Mucosa of rectum (tissue), 2 donors: Measurements from ENCODE around the gene STOM.
A peak's percentile ranks its signal among the peaks of the same experiment; 100 is the strongest.

Experiments used
- H3K27ac ChIP-seq, 2 donors: one replicate each; pipeline ENCODE4 v1.7.0; 2013; ENCODE audit warnings: inconsistent platforms in 2 of 2, low read depth in 2 of 2, low read length in 2 of 2
- H3K27me3 ChIP-seq, 2 donors: one replicate each; pipeline ENCODE4 v1.7.0; 2013; ENCODE audit warnings: low read length in 2 of 2; ENCODE audit not compliant: control insufficient read depth in 2 of 2, insufficient read depth in 2 of 2
- H3K36me3 ChIP-seq, 2 donors: one replicate each; pipeline ENCODE4 v1.7.0; 2013; ENCODE audit warnings: low read length in 2 of 2; ENCODE audit not compliant: control insufficient read depth in 2 of 2, insufficient read depth in 2 of 2
- H3K4me1 ChIP-seq, 2 donors: one replicate each; pipeline ENCODE4 v1.7.0; 2013; ENCODE audit warnings: low read length in 2 of 2, mild to moderate bottlenecking in 1 of 2; ENCODE audit not compliant: control insufficient read depth in 2 of 2, insufficient read depth in 2 of 2
- H3K4me3 ChIP-seq, 2 donors: one replicate each; pipeline ENCODE4 v1.7.0; 2013; ENCODE audit warnings: low read length in 2 of 2
- H3K9ac ChIP-seq, 2 donors: one replicate each; pipeline ENCODE4 v1.7.0; 2013; ENCODE audit warnings: low read length in 2 of 2, low read depth in 1 of 2, mild to moderate bottlenecking in 1 of 2
- H3K9me3 ChIP-seq, 2 donors: one replicate each; pipeline ENCODE4 v1.7.0; 2013; ENCODE audit warnings: low read length in 2 of 2; ENCODE audit not compliant: control insufficient read depth in 2 of 2
- donor health status: healthy.
- donor health status: Normal muscosa, but diverticular disease.

The STOM gene

GRCh38 chr9:121393318-121393717, 23.3 kb upstream of the STOM start:
- Histone ChIP-seq H3K4me1 (peaks cover 0 to 5% of the 10 kb centered on the region in 2 donors), H3K4me3 (no peak overlapping the region)

GRCh38 chr9:121390372-121390771, 20.3 kb upstream of the STOM start:
- peaks cover 0 to 5% of the 10 kb centered on the region in 2 donors for H3K4me1 ChIP-seq
- H3K27ac ChIP-seq: no peak overlapping the region
- H3K9ac ChIP-seq: no peak overlapping the region
- H3K36me3 ChIP-seq: no peaks in the 10 kb centered on the region
- H3K9me3 ChIP-seq: no peaks in the 10 kb centered on the region
- H3K4me3 ChIP-seq: no peak overlapping the region
- H3K27me3 ChIP-seq: no peaks in the 10 kb centered on the region

More at GRCh38 chr9:121393318-121393717, 23.3 kb upstream of the STOM start:
- Histone ChIP-seq H3K36me3 (no peaks in the 10 kb centered on the region), H3K27me3 (no peaks in the 10 kb centered on the region), H3K9ac (no peak overlapping the region), H3K27ac (peak overlapping the region in 1 of 2 donors; percentile 38), H3K9me3 (no peaks in the 10 kb centered on the region)

- H3K27ac ChIP-seq: no peak overlapping the region
- no peak overlapping the region for H3K9ac ChIP-seq
- no peaks in the 10 kb centered on the region for H3K36me3 ChIP-seq
- H3K4me1 ChIP-seq: peaks cover 0 to under 1% of the 10 kb centered on the region in 2 donors
- no peaks in the 10 kb centered on the region for H3K27me3 ChIP-seq
- no peaks in the 10 kb centered on the region for H3K9me3 ChIP-seq
- H3K4me3 ChIP-seq: no peak overlapping the region
These were observed 18.3 kb upstream of the STOM start for GRCh38 chr9:121388140-121388905.

- H3K4me3 ChIP-seq: no peak overlapping the region
- H3K27ac ChIP-seq: no peak overlapping the region
- no peaks in the 10 kb centered on the region for H3K36me3 ChIP-seq
- H3K4me1 ChIP-seq: no peaks in the 10 kb centered on the region
- no peaks in the 10 kb centered on the region for H3K27me3 ChIP-seq
- H3K9me3 ChIP-seq: no peaks in the 10 kb centered on the region
- H3K9ac ChIP-seq: no peak overlapping the region
These were observed 16.6 kb upstream of the STOM start for GRCh38 chr9:121386442-121387175.

GRCh38 chr9:121383715-121384114, 13.7 kb upstream of the STOM start:
- no peaks in the 10 kb centered on the region for H3K36me3 ChIP-seq
- no peak overlapping the region for H3K27ac ChIP-seq

GRCh38 chr9:121380846-121381245, 10.8 kb upstream of the STOM start:
- Histone ChIP-seq H3K27me3 (no peaks in the 10 kb centered on the region), H3K4me3 (no peak overlapping the region), H3K36me3 (no peaks in the 10 kb centered on the region), H3K4me1 (peaks cover 2 to 5% of the 10 kb centered on the region in 2 donors), H3K9me3 (no peaks in the 10 kb centered on the region), H3K27ac (no peak overlapping the region), H3K9ac (no peak overlapping the region)

More at GRCh38 chr9:121383715-121384114, 13.7 kb upstream of the STOM start:
- no peak overlapping the region for H3K9ac ChIP-seq
- no peak overlapping the region for H3K4me3 ChIP-seq
- no peaks in the 10 kb centered on the region for H3K9me3 ChIP-seq
- H3K27me3 ChIP-seq: no peaks in the 10 kb centered on the region
- peaks cover 2 to 5% of the 10 kb centered on the region in 2 donors for H3K4me1 ChIP-seq

- Histone ChIP-seq H3K9ac (no peak overlapping the region), H3K27ac (no peak overlapping the region), H3K4me1 (peaks cover 4 to 21% of the 10 kb centered on the region in 2 donors), H3K36me3 (no peaks in the 10 kb centered on the region), H3K27me3 (no peaks in the 10 kb centered on the region), H3K4me3 (no peak overlapping the region), H3K9me3 (no peaks in the 10 kb centered on the region)
These were observed 6.3 kb upstream of the STOM start for GRCh38 chr9:121376214-121376830.

GRCh38 chr9:121373011-121373729, 3.1 kb upstream of the STOM start:
- Histone ChIP-seq H3K4me3 (peak overlapping the region in 1 of 2 donors; percentile 26), H3K9ac (no peak overlapping the region)

GRCh38 chr9:121372239-121373010, 2.4 kb upstream of the STOM start:
- H3K9ac ChIP-seq: no peak overlapping the region
- H3K27ac ChIP-seq: peak overlapping the region; percentile 26 to 69

More at GRCh38 chr9:121373011-121373729, 3.1 kb upstream of the STOM start:
- Histone ChIP-seq H3K27me3 (no peaks in the 10 kb centered on the region), H3K36me3 (no peaks in the 10 kb centered on the region), H3K9me3 (no peaks in the 10 kb centered on the region), H3K27ac (peak overlapping the region; percentile 26 to 69), H3K4me1 (peaks cover 4 to 23% of the 10 kb centered on the region in 2 donors)

More at GRCh38 chr9:121372239-121373010, 2.4 kb upstream of the STOM start:
- no peaks in the 10 kb centered on the region for H3K36me3 ChIP-seq
- no peaks in the 10 kb centered on the region for H3K9me3 ChIP-seq
- no peaks in the 10 kb centered on the region for H3K27me3 ChIP-seq
- H3K4me1 ChIP-seq: peaks cover 10 to 24% of the 10 kb centered on the region in 2 donors
- H3K4me3 ChIP-seq: peak overlapping the region in 1 of 2 donors; percentile 26
